BE2C (cell line): ENCODE results near the gene IGSF9.

Source experiments
- DNase-seq: peaks from one replicate; pipeline ENCODE4 v3.0.0-alpha.2; 2020
- H3K27me3 ChIP-seq: fragments of 250-450 bp; sonication (Bioruptor Pico); 2 replicates; pipeline ENCODE4 v1.5.1; 2020; ENCODE audit warnings: mild to moderate bottlenecking
- H3K36me3 ChIP-seq: fragments of 250-450 bp; sonication (Bioruptor Pico); 2 replicates; pipeline ENCODE4 v1.5.1; 2020; ENCODE audit warnings: mild to moderate bottlenecking
- H3K4me1 ChIP-seq: fragments of 250-450 bp; sonication (Bioruptor Pico); 2 replicates; pipeline ENCODE4 v1.5.1; 2020
- H3K4me3 ChIP-seq: 2 replicates; pipeline ENCODE4 v1.5.1; 2011; ENCODE audit warnings: low read depth, low read length
- H3K9me3 ChIP-seq: fragments of 250-450 bp; sonication (Bioruptor Pico); 2 replicates; pipeline ENCODE4 v1.5.1; 2020
- TF ChIP-seq, protein P1 (sequence below): IDR thresholded peaks from 2 replicates; pipeline ENCODE4 v1.5.1; 2012; ENCODE audit warnings: mild to moderate bottlenecking, low read depth, low read length

Gene IGSF9

DNA sequence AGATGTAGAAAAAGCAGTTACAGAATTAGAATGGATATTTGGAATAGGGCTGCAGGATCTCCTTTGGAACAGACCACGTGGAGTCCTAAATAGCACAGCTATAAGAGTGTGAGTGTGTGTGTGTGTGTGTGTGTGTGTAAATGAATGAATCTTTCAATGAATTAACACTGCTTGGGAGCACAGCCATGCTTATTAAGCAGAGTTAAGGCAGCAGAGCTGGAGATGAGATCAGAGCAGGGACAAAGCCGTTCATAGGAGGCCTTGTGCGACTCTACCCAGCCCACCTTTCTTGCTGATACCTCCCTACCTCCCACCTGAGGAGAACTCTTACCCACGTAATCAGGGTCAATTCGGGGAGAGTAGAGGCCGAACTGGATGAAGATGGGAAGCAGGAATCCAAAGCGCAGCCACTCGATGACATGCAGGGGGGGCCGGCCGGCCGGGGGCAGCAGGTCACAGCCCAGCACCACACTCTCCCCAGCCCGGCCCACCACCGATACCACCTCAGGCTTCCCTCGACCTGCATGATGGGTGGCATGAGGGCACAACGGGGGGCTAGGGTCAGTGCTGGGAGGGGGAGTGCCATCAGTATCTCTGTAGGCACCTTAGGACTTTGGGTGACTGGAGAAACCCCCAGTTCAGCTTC is 2.7 kb downstream of the IGSF9 start:
- H3K4me3 ChIP-seq: no peak overlapping the region
- no peaks in the 10 kb centered on the region for H3K27me3 ChIP-seq
- TF ChIP-seq, protein P1, sequence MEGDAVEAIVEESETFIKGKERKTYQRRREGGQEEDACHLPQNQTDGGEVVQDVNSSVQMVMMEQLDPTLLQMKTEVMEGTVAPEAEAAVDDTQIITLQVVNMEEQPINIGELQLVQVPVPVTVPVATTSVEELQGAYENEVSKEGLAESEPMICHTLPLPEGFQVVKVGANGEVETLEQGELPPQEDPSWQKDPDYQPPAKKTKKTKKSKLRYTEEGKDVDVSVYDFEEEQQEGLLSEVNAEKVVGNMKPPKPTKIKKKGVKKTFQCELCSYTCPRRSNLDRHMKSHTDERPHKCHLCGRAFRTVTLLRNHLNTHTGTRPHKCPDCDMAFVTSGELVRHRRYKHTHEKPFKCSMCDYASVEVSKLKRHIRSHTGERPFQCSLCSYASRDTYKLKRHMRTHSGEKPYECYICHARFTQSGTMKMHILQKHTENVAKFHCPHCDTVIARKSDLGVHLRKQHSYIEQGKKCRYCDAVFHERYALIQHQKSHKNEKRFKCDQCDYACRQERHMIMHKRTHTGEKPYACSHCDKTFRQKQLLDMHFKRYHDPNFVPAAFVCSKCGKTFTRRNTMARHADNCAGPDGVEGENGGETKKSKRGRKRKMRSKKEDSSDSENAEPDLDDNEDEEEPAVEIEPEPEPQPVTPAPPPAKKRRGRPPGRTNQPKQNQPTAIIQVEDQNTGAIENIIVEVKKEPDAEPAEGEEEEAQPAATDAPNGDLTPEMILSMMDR: no peak
- no peaks in the 10 kb centered on the region for H3K9me3 ChIP-seq
- peaks cover 5% of the 10 kb centered on the region; the same call in 1 of the 2 replicates for H3K4me1 ChIP-seq
- no peaks in the 10 kb centered on the region for H3K36me3 ChIP-seq
- DNase-seq: no peak

DNA sequence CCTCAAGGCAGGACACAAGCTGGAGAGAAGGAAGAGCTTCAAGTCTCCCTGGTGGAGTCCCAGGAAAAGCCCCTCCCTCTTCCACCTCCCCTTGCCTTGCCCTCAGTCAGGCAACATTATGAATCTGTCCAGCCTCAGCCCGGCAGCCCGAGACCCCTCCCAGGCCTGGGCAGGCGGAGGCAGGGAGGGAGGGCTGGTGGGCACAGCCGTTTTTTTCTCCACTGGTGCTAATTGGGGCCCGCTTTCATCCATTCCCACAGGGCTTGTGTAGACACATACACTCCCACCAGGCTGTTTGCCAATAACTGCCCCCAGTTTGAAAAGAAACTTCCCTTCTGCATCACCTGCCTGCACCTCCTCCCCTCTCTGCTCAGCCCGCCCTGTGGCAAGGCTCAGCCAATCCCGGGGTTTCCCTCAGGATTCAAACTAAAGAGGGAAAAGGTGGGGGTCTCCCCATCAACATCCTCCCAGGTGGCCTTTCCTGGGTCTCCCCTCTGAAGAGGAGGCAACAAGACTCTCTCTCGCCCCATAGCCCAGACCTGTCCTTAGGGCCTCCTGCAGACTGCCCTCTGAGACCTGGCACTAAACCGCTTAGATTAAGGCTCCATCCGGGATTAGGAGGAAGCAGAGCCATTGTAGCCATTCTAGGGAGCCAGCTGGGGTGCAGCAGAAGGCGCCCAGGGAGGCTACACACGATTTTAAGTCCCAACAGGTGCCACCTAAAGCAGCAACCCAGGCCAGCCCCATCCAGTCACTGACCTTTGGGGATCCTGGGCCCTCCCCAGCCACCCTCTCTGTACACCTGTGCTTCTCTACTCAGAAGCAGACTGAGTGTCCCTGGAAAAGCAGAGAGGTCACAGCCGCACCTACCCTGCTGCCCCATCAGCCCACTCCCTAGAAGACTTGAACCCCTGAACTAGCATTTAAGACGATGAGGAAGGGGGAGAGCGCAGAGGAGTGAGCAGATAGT is 3.5 kb downstream of the IGSF9 start:
- Histone ChIP-seq H3K4me3 (no peak overlapping the region), H3K27me3 (no peaks in the 10 kb centered on the region)
- DNase-seq: no peak

DNA sequence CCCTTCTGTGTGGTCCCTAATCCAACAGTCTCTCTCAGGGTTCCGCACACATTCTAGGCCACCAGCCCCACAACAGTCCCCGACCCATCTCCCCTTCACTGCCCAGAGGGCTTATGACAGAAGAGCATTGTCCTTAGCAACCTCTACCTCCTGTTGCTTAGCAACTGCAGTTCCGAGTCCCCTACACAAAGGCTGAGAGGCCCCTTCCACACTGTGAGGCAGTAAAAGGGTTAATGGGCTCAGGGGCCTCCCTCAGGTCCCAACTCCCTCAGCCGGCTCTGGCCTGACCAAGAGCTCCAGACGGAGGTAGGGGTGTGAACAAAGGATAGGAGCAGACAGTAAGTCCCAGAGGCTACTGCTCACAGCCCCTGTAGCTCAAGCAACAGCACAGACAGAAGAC is 4.3 kb downstream of the IGSF9 start:
- Histone ChIP-seq H3K4me1 (peaks cover 3% of the 10 kb centered on the region; the same call in 1 of the 2 replicates), H3K36me3 (no peaks in the 10 kb centered on the region), H3K27me3 (no peaks in the 10 kb centered on the region), H3K9me3 (no peaks in the 10 kb centered on the region), H3K4me3 (no peak overlapping the region)
- TF ChIP-seq, protein P1: no peak
- no peak for DNase-seq

More for the DNA sequence above, 3.5 kb downstream of the IGSF9 start:
- Histone ChIP-seq H3K36me3 (no peaks in the 10 kb centered on the region), H3K9me3 (no peaks in the 10 kb centered on the region), H3K4me1 (peaks cover 5% of the 10 kb centered on the region; the same call in 1 of the 2 replicates)
- TF ChIP-seq, protein P1: no peak

DNA sequence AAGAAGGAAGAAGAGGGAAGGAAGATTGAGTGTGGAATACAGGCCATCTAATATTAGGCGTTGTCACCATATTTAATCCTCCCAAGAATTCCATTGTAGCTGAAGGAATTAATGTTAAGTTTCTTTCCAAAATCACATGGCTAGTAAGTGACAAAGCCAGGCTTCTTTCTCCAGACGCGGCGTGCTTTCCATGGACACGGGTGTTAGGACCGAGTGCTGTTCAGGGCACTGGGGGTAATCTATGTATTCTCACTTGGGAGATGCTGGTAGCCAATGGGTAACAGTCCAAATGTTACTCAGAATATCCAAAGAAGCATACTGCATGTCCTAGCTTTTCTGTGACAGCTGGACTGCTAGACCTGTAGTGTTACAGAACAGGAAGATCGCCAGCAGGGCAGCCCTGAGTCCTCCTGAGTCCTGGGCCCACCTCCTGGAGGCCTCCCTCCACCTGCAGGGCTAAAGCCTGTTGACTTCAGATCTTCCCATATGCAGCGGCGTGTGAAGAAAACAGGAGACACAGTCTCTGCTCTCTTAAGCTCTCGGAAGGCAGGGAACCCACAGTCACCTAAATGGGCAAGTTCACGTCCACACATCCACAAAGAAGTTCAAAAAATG is 5.3 kb downstream of the IGSF9 start:
- Histone ChIP-seq H3K4me1 (peaks cover 2% of the 10 kb centered on the region; the same call in 1 of the 2 replicates), H3K9me3 (no peaks in the 10 kb centered on the region), H3K36me3 (no peaks in the 10 kb centered on the region), H3K27me3 (no peaks in the 10 kb centered on the region), H3K4me3 (no peak overlapping the region)
- TF ChIP-seq, protein P1: no peak
- no peak for DNase-seq

DNA sequence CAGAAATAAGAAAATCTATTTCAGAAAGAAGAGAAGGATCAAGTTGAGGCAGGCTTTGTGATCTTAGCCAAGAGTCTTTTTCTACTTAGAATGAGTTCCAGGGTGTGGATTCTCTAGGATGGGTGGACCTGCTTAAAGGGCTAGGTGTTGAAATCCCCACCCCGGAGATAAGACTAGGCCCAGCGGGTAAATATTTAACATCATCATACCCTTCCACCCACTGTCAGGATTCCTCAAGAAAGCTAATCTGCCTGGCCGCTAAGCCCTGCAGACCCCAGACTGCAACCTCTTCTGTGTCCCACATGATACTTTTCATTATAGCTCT is 5.8 kb downstream of the IGSF9 start:
- Histone ChIP-seq H3K4me3 (no peak overlapping the region), H3K36me3 (no peaks in the 10 kb centered on the region), H3K9me3 (no peaks in the 10 kb centered on the region), H3K4me1 (peaks cover 2% of the 10 kb centered on the region; the same call in 1 of the 2 replicates), H3K27me3 (no peaks in the 10 kb centered on the region)
- no peak for DNase-seq
- TF ChIP-seq, protein P1: no peak
